ENCODE measurements around the gene SSX2IP. TPM values are rescaled to one million over a fixed set of nuclear protein-coding genes. Genes with fewer than 3 reads are reported as not detected.

SSX2IP gene
- total RNA-seq, 1 experiment from 2014 or later, result 28.0 TPM

DNA sequence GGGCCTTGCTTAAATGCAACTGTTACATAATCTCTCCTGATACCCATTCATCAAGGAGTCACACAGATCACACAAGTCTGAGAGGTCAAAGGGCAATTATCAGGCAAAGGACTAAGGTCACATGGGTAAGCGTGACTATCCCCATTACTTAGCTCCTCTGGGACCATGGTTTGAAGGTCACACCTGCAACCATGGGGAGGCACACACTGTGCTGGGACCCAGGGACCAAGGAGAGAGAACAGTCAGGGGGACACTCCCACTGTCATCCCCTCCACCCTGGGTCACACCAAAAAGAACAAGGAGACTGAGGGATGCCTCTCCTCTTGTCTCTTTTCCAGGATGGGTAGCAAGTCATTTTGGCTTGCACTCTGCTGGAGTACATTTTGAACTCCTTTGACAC, 85.1 kb downstream of the SSX2IP start:
- BruUV-seq (replicated peaks), result no TSS peak
- ATAC-seq, result no peak
- Histone ChIP-seq H3K79me2 (ENCODE audit: low read length) (no peaks in the 10 kb centered on the region), H3K4me2 (ENCODE audit: low read length) (no peak overlapping the region), H3K9me3 (ENCODE audit: low read length) (no peaks in the 10 kb centered on the region), H2AFZ (ENCODE audit: low read length) (no peak overlapping the region), H3K4me1 (ENCODE audit: insufficient read depth, low read length) (peaks cover 19% of the 10 kb centered on the region), H3K27ac (ENCODE audit: low read length) (peak overlapping the region; percentile 92; the same call in 1 of the 2 replicates), H3K9ac (ENCODE audit: low read length) (no peak overlapping the region), H3F3A (ENCODE audit: low read length, unreplicated experiment) (peaks cover 6% of the 10 kb centered on the region), H3K27me3 (ENCODE audit: low read length) (no peaks in the 10 kb centered on the region), H3K4me3 (ENCODE audit: low read length) (no peak overlapping the region), H3K36me3 (ENCODE audit: low read depth, low read length) (no peaks in the 10 kb centered on the region), H4K20me1 (ENCODE audit: low read length) (no peaks in the 10 kb centered on the region), H3K9me2 (replicated peaks; ENCODE audit: low read length) (no peaks in the 10 kb centered on the region)
- TF ChIP-seq, protein P1, sequence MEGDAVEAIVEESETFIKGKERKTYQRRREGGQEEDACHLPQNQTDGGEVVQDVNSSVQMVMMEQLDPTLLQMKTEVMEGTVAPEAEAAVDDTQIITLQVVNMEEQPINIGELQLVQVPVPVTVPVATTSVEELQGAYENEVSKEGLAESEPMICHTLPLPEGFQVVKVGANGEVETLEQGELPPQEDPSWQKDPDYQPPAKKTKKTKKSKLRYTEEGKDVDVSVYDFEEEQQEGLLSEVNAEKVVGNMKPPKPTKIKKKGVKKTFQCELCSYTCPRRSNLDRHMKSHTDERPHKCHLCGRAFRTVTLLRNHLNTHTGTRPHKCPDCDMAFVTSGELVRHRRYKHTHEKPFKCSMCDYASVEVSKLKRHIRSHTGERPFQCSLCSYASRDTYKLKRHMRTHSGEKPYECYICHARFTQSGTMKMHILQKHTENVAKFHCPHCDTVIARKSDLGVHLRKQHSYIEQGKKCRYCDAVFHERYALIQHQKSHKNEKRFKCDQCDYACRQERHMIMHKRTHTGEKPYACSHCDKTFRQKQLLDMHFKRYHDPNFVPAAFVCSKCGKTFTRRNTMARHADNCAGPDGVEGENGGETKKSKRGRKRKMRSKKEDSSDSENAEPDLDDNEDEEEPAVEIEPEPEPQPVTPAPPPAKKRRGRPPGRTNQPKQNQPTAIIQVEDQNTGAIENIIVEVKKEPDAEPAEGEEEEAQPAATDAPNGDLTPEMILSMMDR (conservative IDR thresholded peaks at IDR 0.05; ENCODE audit: low read depth, low read length), result no peak
- TF ChIP-seq EZH2 (IDR thresholded peaks at IDR 0.05; ENCODE audit: low read length, unreplicated experiment), result no peak
- TF ChIP-seq EZH2phosphoT487 (IDR thresholded peaks at IDR 0.05; ENCODE audit: borderline replicate concordance, low read length), result no peak
- POLR2A ChIA-PET (ENCODE audit: unreplicated experiment), result no interaction called here
- CTCF ChIA-PET, result interaction anchor here (1.5 to 2.0 kb wide), 2 partner anchors 99 to 163 kb away, joined by 3 to 11 read pairs; partner anchors contain the start of genes GNG5 and SPATA1
- DNase-seq, result no peak
- intact Hi-C loops (cut with micrococcal nuclease), result loop anchor here (2.0 kb wide), 1 partner anchor 64 kb away; no protein-coding TSS in a partner anchor

DNA sequence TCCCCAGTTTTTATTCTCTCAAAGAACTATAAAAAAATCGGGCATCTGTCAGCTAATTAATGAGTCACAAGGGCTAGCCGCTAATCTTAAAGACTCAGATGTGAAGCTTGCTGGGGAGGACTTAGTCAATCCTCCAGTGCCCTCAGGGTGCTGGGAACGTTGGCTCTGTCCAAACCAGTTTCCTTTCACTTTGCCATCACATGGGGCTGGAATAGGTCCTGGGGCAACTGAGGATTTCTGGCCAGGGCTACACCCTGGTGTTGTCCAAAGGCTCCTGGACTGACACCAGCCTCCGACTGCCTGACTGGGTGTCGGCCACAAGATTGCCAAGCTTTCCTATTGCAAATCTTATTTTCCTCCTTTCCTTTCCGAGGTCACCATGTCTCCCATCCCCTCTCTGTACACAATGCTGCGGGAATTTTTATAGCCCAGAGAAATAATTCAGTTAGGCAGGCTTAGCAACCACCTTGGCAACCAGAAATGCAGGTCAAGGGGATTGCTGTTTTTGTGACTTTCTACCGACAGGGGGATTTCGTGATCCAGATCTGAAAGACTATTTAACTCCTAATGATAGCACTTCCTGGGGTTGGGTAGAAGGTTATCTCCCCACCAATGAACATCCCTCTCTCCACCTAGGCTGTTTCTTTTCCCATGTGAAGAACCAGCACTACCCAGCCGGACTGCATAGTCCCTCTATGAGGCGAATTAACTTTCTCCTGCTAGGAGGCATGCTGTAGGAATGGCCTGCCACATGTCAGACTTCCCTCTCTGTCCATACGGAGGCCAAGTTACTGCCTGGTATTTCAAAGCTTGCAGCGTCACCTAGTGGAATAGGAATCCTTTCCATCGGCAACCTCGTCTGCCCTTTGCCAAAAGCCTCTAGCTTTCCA, 86.1 kb downstream of the SSX2IP start:
- POLR2A ChIA-PET (ENCODE audit: unreplicated experiment), result interaction anchor here (0.7 to 1.4 kb wide), 3 partner anchors 30 to 460 kb away, joined by 4 to 6 read pairs (median 4); partner anchors contain the start of genes GNG5, PRKACB and SPATA1
- DNase-seq (peak; percentile 97), ATAC-seq (peak; percentile 77)
- H2AFZ ChIP-seq (ENCODE audit: low read length), result peak overlapping the region; percentile 67
- peak overlapping the region; percentile 80 for H3K9ac ChIP-seq (ENCODE audit: low read length)
- CTCF ChIA-PET, result interaction anchor here (0.6 to 2.0 kb wide), 5 partner anchors 98 to 644 kb away, joined by 3 to 11 read pairs (median 3); partner anchors contain the start of genes GNG5 and SPATA1
- H3K9me2 ChIP-seq (replicated peaks; ENCODE audit: low read length), result no peaks in the 10 kb centered on the region
- intact Hi-C loops (cut with micrococcal nuclease), result loop anchor here (1.0 to 2.0 kb wide), 7 partner anchors 15 to 463 kb away; partner anchors contain the start of genes GNG5, RPF1 and SPATA1
- peaks cover 27% of the 10 kb centered on the region for H3K4me1 ChIP-seq (ENCODE audit: insufficient read depth, low read length)
- H3K4me2 ChIP-seq (ENCODE audit: low read length), result peak overlapping the region; percentile 87
- BruUV-seq (replicated peaks), result no TSS peak
- TF ChIP-seq EZH2 (IDR thresholded peaks at IDR 0.05; ENCODE audit: low read length, unreplicated experiment), result no peak
- TF ChIP-seq, protein P1 (conservative IDR thresholded peaks at IDR 0.05; ENCODE audit: low read depth, low read length), result peak; percentile 88
- no peaks in the 10 kb centered on the region for H3K9me3 ChIP-seq (ENCODE audit: low read length)
- no peaks in the 10 kb centered on the region for H3K79me2 ChIP-seq (ENCODE audit: low read length)
- peak overlapping the region; percentile 63 for H3K4me3 ChIP-seq (ENCODE audit: low read length)
- no peaks in the 10 kb centered on the region for H3K36me3 ChIP-seq (ENCODE audit: low read depth, low read length)
- H3K27ac ChIP-seq (ENCODE audit: low read length), result peak overlapping the region; percentile 92
- H3F3A ChIP-seq (ENCODE audit: low read length, unreplicated experiment), result peaks cover 7% of the 10 kb centered on the region
- H4K20me1 ChIP-seq (ENCODE audit: low read length), result no peaks in the 10 kb centered on the region
- H3K27me3 ChIP-seq (ENCODE audit: low read length), result no peaks in the 10 kb centered on the region
